Lower lobe of right lung (tissue), 2 donors: ENCODE measurements around the gene LRRC7. TPM values are rescaled to one million over a fixed set of nuclear protein-coding genes. Genes with fewer than 3 reads are reported as not detected.

Experiments used
- ATAC-seq, 2 donors: fragments of 200-7000 bp; cut with Tn5 transposase; one replicate each; pipeline ENCODE4 v1.9.1; 2020 to 2022; ENCODE audit warnings: mild to moderate bottlenecking in 2 of 2, moderate library complexity in 2 of 2
- DNase-seq: peaks from one replicate; pipeline ENCODE4 v3.0.0-alpha.2; 2020
- H3K27ac ChIP-seq: fragments of 200-600 bp; one replicate; pipeline ENCODE4 v1.8.0; 2022
- H3K27me3 ChIP-seq: fragments of 200-600 bp; one replicate; pipeline ENCODE4 v1.8.0; 2022; ENCODE audit warnings: low read depth
- H3K36me3 ChIP-seq: fragments of 200-600 bp; one replicate; pipeline ENCODE4 v1.8.0; 2022; ENCODE audit warnings: mild to moderate bottlenecking
- H3K4me1 ChIP-seq: fragments of 200-600 bp; one replicate; pipeline ENCODE4 v1.8.0; 2022
- H3K4me3 ChIP-seq: fragments of 200-600 bp; one replicate; pipeline ENCODE4 v1.8.0; 2022; ENCODE audit warnings: mild to moderate bottlenecking
- H3K9me3 ChIP-seq: fragments of 200-600 bp; one replicate; pipeline ENCODE4 v1.8.0; 2022
- CTCF ChIP-seq: fragments of 200-600 bp; IDR thresholded peaks from one replicate; pipeline ENCODE4 v1.8.0; 2022; ENCODE audit warnings: antibody characterized with exemption, mild to moderate bottlenecking
- intact Hi-C: fragments of 100-400 bp; cut with DNase I; formaldehyde crosslinking; loops from one replicate; pipeline ENCODE4 v1.11.0; 2022
- total RNA-seq: library from RNA; stranded (reverse); fragmentation: NEBNext Ultra II Directional; extraction: Animal tissue kit (Norgen Biotek cat#: 25700); gene quantifications from one replicate; pipeline ENCODE4 v1.2.1, GENCODE V29; 2021
- donor health status: DM: no; HTN: yes; CAD: no; lungs with severe emphysema.

Gene LRRC7
- total RNA-seq, 1 donor from 2014 or later, result not detected

- H3K4me3 ChIP-seq, result no peak overlapping the region
- ATAC-seq (no peak), DNase-seq (no peak)
- TF ChIP-seq CTCF, result no peak
- no peaks in the 10 kb centered on the region for H3K4me1 ChIP-seq
- H3K27me3 ChIP-seq, result no peaks in the 10 kb centered on the region
- H3K36me3 ChIP-seq, result no peaks in the 10 kb centered on the region
- H3K9me3 ChIP-seq, result no peaks in the 10 kb centered on the region
- intact Hi-C loops, result no loop called here
- no peak overlapping the region for H3K27ac ChIP-seq
Observed at GRCh38 chr1:69638673-69639072, 71.0 kb downstream of the LRRC7 start.

- Histone ChIP-seq H3K4me3 (no peak overlapping the region), H3K27me3 (no peaks in the 10 kb centered on the region), H3K9me3 (no peaks in the 10 kb centered on the region), H3K27ac (no peak overlapping the region), H3K4me1 (no peaks in the 10 kb centered on the region), H3K36me3 (no peaks in the 10 kb centered on the region)
- DNase-seq (no peak), ATAC-seq (no peak)
- TF ChIP-seq CTCF, result no peak
- intact Hi-C loops, result no loop called here
Observed at GRCh38 chr1:69639159-69639558, 71.4 kb downstream of the LRRC7 start.

- no peaks in the 10 kb centered on the region for H3K4me1 ChIP-seq
- H3K36me3 ChIP-seq, result no peaks in the 10 kb centered on the region
- ATAC-seq, result no peak
- intact Hi-C loops, result no loop called here
- H3K27ac ChIP-seq, result no peak overlapping the region
- no peak for DNase-seq
- no peak for TF ChIP-seq CTCF
- no peak overlapping the region for H3K4me3 ChIP-seq
- no peaks in the 10 kb centered on the region for H3K9me3 ChIP-seq
- no peaks in the 10 kb centered on the region for H3K27me3 ChIP-seq
Observed at GRCh38 chr1:69643266-69643665, 75.5 kb downstream of the LRRC7 start.

- H3K4me3 ChIP-seq, result no peak overlapping the region
- DNase-seq (no peak), ATAC-seq (no peak)
- intact Hi-C loops, result no loop called here
- no peak overlapping the region for H3K27ac ChIP-seq
- H3K36me3 ChIP-seq, result no peaks in the 10 kb centered on the region
- no peak for TF ChIP-seq CTCF
- no peaks in the 10 kb centered on the region for H3K9me3 ChIP-seq
- H3K27me3 ChIP-seq, result no peaks in the 10 kb centered on the region
- H3K4me1 ChIP-seq, result no peaks in the 10 kb centered on the region
Observed at GRCh38 chr1:69645477-69645876, 77.8 kb downstream of the LRRC7 start.

- Histone ChIP-seq H3K4me3 (no peak overlapping the region), H3K36me3 (no peaks in the 10 kb centered on the region), H3K27me3 (no peaks in the 10 kb centered on the region), H3K27ac (no peak overlapping the region), H3K4me1 (no peaks in the 10 kb centered on the region), H3K9me3 (no peaks in the 10 kb centered on the region)
- no peak for DNase-seq
- no peak for ATAC-seq
- intact Hi-C loops, result no loop called here
- no peak for TF ChIP-seq CTCF
Observed at GRCh38 chr1:69648486-69648885, 80.8 kb downstream of the LRRC7 start.
